Measurements from ENCODE around the gene TP53AIP1. TPM values are rescaled to one million over a fixed set of nuclear protein-coding genes. Genes with fewer than 3 reads are reported as not detected.

The TP53AIP1 gene
- total RNA-seq, 2 experiments from 2014 or later, result not detected

DNA sequence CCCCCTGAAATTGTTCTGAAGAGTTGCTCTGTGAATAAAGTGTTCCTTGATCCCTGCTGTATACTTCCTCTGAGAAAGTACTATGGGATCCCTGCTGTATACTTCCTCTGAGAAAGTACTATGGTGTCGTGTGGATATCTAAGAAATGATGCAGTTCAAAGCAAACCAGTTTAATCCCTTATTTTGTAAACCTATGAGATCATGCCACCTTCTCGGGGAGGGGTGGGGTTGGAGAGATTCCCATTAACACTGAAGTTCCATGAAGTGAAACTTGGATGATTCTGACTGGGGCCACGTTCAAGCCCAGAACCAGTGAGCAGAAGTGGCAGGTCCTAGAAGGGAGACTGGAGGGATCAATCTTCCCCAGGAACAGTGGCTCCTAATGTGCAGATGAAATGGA, 13.0 kb upstream of the TP53AIP1 start:
- DNase-seq, result no peak
- ATAC-seq, result no peak
- no peaks in the 10 kb centered on the region for H3K9me3 Mint-ChIP-seq
- no peak overlapping the region for H3K4me3 Mint-ChIP-seq
- CTCF ChIA-PET, result interaction anchor here (0.7 to 12.1 kb wide), 18 partner anchors 8 to 798 kb away, joined by 3 to 283 read pairs (median 8); partner anchors contain the start of gene KCNJ5
- H3K36me3 Mint-ChIP-seq (ENCODE audit: low read depth), result no peaks in the 10 kb centered on the region
- intact Hi-C loops (cut with micrococcal nuclease), result loop anchor here (1.0 kb wide), 1 partner anchor 69 kb away; no protein-coding TSS in a partner anchor
- H3K27me3 Mint-ChIP-seq, result peaks cover 6% of the 10 kb centered on the region
- H3K4me1 Mint-ChIP-seq (ENCODE audit: low read depth), result peaks cover 2% of the 10 kb centered on the region
- no peak overlapping the region for H3K27ac Mint-ChIP-seq
- POLR2A ChIA-PET, result no interaction called here
- TF ChIP-seq CTCF (IDR thresholded peaks at IDR 0.05), result no peak

DNA sequence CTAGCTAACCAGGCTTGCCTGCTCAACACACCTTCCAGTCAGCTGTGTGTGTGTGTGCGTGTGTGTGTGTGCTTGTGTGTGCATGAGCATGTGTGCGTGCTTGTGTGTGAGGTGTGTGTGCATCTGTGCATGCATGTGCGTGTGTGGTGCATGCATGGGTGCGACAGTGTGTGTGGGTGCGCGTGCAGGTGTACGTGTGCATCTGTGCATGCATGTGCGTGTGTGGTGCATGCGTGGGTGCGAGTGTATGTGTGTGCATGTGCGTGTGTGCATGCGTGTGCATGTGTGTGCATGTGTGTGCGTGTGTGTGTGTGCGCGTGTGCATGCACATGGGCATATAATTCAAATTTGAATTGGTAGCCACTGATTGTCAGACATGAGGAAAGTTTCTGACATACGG, 10.5 kb upstream of the TP53AIP1 start:
- intact Hi-C loops (cut with micrococcal nuclease), result no loop called here
- Mint-ChIP-seq H3K36me3 (ENCODE audit: low read depth) (no peaks in the 10 kb centered on the region), H3K27ac (no peak overlapping the region), H3K27me3 (peaks cover 8% of the 10 kb centered on the region), H3K4me1 (ENCODE audit: low read depth) (peaks cover 2% of the 10 kb centered on the region), H3K4me3 (no peak overlapping the region), H3K9me3 (no peaks in the 10 kb centered on the region)
- DNase-seq (no peak), ATAC-seq (no peak)
- no peak for TF ChIP-seq CTCF (IDR thresholded peaks at IDR 0.05)
- ChIA-PET POLR2A (no interaction called here), CTCF (interaction anchor here (1.7 kb wide), 1 partner anchor 10 kb away, joined by 5 read pairs; no protein-coding TSS in a partner anchor)

DNA sequence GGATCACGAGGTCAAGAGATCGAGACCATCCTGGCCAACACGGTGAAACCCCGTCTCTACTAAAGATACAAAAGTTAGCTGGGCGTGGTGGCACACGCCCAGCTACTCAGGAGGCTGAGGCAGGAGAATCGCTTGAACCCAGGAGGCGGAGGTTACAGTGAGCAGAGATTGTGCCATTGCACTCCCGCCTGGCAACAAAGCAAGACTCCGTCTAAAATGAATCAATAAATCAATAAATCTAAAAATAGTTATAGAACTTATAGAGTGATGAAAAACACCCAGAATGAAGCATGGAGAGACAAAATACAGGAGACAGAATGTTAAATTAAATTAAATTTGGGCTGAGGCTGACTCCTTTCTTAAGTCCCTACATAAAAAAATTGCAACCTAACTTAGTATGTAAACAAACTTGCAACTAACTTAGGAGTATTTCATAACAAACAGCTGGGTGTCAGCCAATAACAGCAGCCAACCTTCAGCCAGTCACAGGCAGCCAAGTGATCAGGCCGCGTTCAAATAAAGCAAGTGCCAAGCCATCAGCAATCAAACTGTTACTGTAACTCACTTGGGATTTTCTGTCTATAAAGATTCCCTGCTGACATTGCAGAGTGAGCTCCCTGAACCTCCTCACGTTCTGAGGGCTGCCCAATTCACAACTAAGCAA, 7.3 kb upstream of the TP53AIP1 start:
- no peaks in the 10 kb centered on the region for H3K4me1 Mint-ChIP-seq (ENCODE audit: low read depth)
- ChIA-PET POLR2A (no interaction called here), CTCF (interaction anchor here (1.4 to 8.6 kb wide), 2 partner anchors 42 to 65 kb away, joined by 3 to 98 read pairs; no protein-coding TSS in a partner anchor)
- no peak for DNase-seq
- no peak overlapping the region for H3K4me3 Mint-ChIP-seq
- no peak overlapping the region for H3K27ac Mint-ChIP-seq
- no peak for ATAC-seq
- H3K27me3 Mint-ChIP-seq, result peaks cover 2% of the 10 kb centered on the region
- intact Hi-C loops (cut with micrococcal nuclease), result no loop called here
- no peaks in the 10 kb centered on the region for H3K36me3 Mint-ChIP-seq (ENCODE audit: low read depth)
- TF ChIP-seq CTCF (IDR thresholded peaks at IDR 0.05), result no peak
- no peaks in the 10 kb centered on the region for H3K9me3 Mint-ChIP-seq

- H3K9me3 Mint-ChIP-seq, result no peaks in the 10 kb centered on the region
- peaks cover 2% of the 10 kb centered on the region for H3K27me3 Mint-ChIP-seq
- ChIA-PET CTCF (interaction anchor here (1.0 to 8.6 kb wide), 9 partner anchors 8 to 1105 kb away, joined by 3 to 98 read pairs (median 3); no protein-coding TSS in a partner anchor), POLR2A (no interaction called here)
- H3K4me1 Mint-ChIP-seq (ENCODE audit: low read depth), result no peaks in the 10 kb centered on the region
- no peak overlapping the region for H3K4me3 Mint-ChIP-seq
- TF ChIP-seq CTCF (IDR thresholded peaks at IDR 0.05), result no peak
- DNase-seq, result peak; percentile 30
- intact Hi-C loops (cut with micrococcal nuclease), result no loop called here
- ATAC-seq, result no peak
- H3K36me3 Mint-ChIP-seq (ENCODE audit: low read depth), result no peaks in the 10 kb centered on the region
- no peak overlapping the region for H3K27ac Mint-ChIP-seq
Measured at GRCh38 chr11:128948583-128948982, 5.9 kb upstream of the TP53AIP1 start.

DNA sequence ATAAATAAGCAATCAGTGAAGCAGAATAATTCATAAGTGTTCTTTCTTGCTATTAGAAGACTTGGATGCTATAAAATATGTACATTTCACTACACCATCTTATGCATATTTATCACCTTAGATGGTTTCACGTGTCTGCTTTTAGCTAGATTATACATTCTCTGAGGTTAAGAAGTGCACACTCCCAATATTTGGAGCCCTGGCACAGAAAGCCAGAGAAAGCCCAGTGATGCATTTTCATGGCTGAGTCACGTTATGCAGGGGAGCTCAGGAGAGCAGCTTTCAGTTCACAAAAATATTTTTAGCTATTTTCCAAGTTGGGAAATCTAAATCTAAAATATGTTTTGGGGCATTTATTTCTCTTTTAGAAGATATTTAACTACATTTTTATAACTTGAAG, 5.1 kb upstream of the TP53AIP1 start:
- H3K4me3 Mint-ChIP-seq, result no peak overlapping the region
- no peaks in the 10 kb centered on the region for H3K4me1 Mint-ChIP-seq (ENCODE audit: low read depth)
- no peaks in the 10 kb centered on the region for H3K36me3 Mint-ChIP-seq (ENCODE audit: low read depth)
- intact Hi-C loops (cut with micrococcal nuclease), result no loop called here
- no peak for TF ChIP-seq CTCF (IDR thresholded peaks at IDR 0.05)
- ATAC-seq (no peak), DNase-seq (no peak)
- CTCF ChIA-PET, result interaction anchor here (1.0 to 8.6 kb wide), 5 partner anchors 9 to 62 kb away, joined by 3 to 98 read pairs (median 4); no protein-coding TSS in a partner anchor
- H3K27ac Mint-ChIP-seq, result no peak overlapping the region
- H3K9me3 Mint-ChIP-seq, result no peaks in the 10 kb centered on the region
- POLR2A ChIA-PET, result no interaction called here
- peaks cover 2% of the 10 kb centered on the region for H3K27me3 Mint-ChIP-seq
